Esophagus muscularis mucosa (tissue), 4 donors: ENCODE data around the gene GDF9. TPM values are rescaled to one million over a fixed set of nuclear protein-coding genes. Genes with fewer than 3 reads are reported as not detected.

Source experiments
- DNase-seq: peaks from one replicate; pipeline ENCODE4 v3.0.0-alpha.2; 2017; ENCODE audit errors: extremely low spot score
- H3K27ac ChIP-seq, 4 donors: fragments of 200-600 bp; sonication (generic); replicated peaks in 1 of 4; 1 replicate in 3 of 4; 2 replicates in 1 of 4; pipeline ENCODE4 v1.5.1; 2016 to 2019; ENCODE audit warnings: mild to moderate bottlenecking in 1 of 4
- H3K27me3 ChIP-seq, 4 donors: fragments of 200-600 bp; sonication (generic); one replicate each; pipeline versions ENCODE4 v1.5.1 to v1.6.0; 2016 to 2019
- H3K36me3 ChIP-seq, 4 donors: fragments of 200-600 bp; sonication (generic); one replicate each; pipeline ENCODE4 v1.5.1; 2016 to 2019
- H3K4me1 ChIP-seq, 4 donors: fragments of 200-600 bp; sonication (generic); one replicate each; pipeline ENCODE4 v1.5.1; 2016 to 2019
- H3K4me3 ChIP-seq, 4 donors: fragments of 200-600 bp; sonication (generic); 1 replicate in 2 of 4; 2 replicates in 2 of 4; pipeline ENCODE4 v1.5.1; 2016 to 2019; ENCODE audit warnings: mild to moderate bottlenecking in 4 of 4, moderate library complexity in 1 of 4
- H3K9me3 ChIP-seq, 4 donors: fragments of 200-600 bp; sonication (generic); 1 replicate in 3 of 4; 2 replicates in 1 of 4; pipeline ENCODE4 v1.5.1; 2016 to 2019
- EP300 ChIP-seq: sonication (generic); formaldehyde crosslinking; IDR thresholded peaks from one replicate; pipeline ENCODE4 v1.6.1; 2017; ENCODE audit warnings: antibody characterized with exemption
- POLR2A ChIP-seq: fragments of 450-650 bp; IDR thresholded peaks from one replicate; pipeline ENCODE4 v1.6.1; 2017; ENCODE audit warnings: antibody characterized with exemption, moderate library complexity, mild to moderate bottlenecking, low read depth
- POLR2AphosphoS5 ChIP-seq, 2 donors: sonication (generic); formaldehyde crosslinking; IDR thresholded peaks; one replicate each; pipeline ENCODE4 v1.6.1; 2017; ENCODE audit warnings: antibody characterized with exemption in 2 of 2
- WGBS: methylation state at CpG from one replicate; pipeline ENCODE4 v1.1.5; 2018; 5-methylcytosine and 5-hydroxymethylcytosine counted together
- intact Hi-C: fragments of 100-400 bp; cut with DNase I; formaldehyde crosslinking; loops from one replicate; pipeline ENCODE4 v1.15.1; 2023
- total RNA-seq, 4 donors: library from RNA; depleted of rRNA; stranded (reverse); fragments of >200 nt; gene quantifications; one replicate each; pipeline versions ENCODE4 v1.1.0 to v1.2.1, GENCODE V29; 2016
- TF ChIP-seq, protein P1 (sequence below), 3 experiments: fragments of 200-600 bp in 2 of 3; fragments of 450-650 bp in 1 of 3; sonication (generic) in 2 of 3; IDR thresholded peaks; one replicate each; pipeline ENCODE4 v1.5.1; 2017 to 2019; ENCODE audit warnings: antibody characterized with exemption in 3 of 3, mild to moderate bottlenecking in 2 of 3, moderate library complexity in 1 of 3

The GDF9 gene
- total RNA-seq, 4 donors from 2014 or later, result under 0.01 to 1.4 (median 0.23) TPM; not detected in 1

DNA sequence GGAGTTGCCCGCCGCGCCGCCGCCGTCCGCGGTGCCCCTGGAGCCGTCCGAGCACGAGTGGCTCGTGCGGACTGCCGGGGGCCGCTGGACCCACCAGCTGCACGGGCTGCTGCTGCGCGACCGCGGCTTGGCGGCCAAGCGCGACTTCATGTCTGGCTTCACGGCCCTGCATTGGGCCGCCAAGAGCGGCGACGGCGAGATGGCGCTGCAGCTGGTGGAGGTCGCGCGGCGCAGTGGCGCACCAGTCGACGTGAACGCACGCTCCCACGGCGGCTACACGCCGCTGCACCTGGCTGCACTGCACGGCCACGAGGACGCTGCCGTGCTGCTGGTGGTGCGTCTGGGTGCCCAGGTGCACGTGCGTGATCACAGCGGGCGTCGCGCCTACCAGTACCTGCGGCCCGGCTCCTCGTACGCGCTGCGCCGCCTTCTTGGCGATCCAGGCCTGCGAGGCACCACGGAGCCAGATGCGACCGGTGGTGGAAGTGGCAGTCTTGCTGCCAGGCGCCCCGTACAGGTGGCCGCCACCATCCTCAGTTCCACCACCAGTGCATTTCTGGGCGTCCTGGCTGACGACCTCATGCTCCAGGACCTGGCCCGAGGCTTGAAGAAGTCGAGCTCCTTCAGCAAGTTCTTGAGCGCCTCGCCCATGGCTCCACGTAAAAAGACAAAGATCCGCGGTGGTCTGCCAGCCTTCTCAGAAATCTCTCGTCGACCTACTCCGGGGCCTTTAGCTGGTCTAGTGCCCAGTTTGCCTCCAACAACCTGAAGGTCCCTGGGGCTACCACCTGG, 51.6 kb downstream of the GDF9 start:
- Histone ChIP-seq H3K27ac (no peak overlapping the region), H3K4me1 (peaks cover 14 to 28% (median 25%) of the 10 kb centered on the region in 4 donors), H3K4me3 (peak overlapping the region; percentile 47 to 55 (median 48)), H3K9me3 (no peaks in the 10 kb centered on the region), H3K27me3 (peaks cover 0 to 64% (median 34%) of the 10 kb centered on the region in 4 donors), H3K36me3 (no peaks in the 10 kb centered on the region)
- 82% methylated on average over 38 of the region's 81 CpGs for WGBS
- intact Hi-C loops, result loop anchor here (10.0 kb wide), 1 partner anchor 60 kb away; no protein-coding TSS in a partner anchor
- no peak for DNase-seq
- TF ChIP-seq EP300 (no peak), POLR2A (no peak), POLR2AphosphoS5 (IDR thresholded peaks at IDR 0.05) (no peak)
- TF ChIP-seq, protein P1, sequence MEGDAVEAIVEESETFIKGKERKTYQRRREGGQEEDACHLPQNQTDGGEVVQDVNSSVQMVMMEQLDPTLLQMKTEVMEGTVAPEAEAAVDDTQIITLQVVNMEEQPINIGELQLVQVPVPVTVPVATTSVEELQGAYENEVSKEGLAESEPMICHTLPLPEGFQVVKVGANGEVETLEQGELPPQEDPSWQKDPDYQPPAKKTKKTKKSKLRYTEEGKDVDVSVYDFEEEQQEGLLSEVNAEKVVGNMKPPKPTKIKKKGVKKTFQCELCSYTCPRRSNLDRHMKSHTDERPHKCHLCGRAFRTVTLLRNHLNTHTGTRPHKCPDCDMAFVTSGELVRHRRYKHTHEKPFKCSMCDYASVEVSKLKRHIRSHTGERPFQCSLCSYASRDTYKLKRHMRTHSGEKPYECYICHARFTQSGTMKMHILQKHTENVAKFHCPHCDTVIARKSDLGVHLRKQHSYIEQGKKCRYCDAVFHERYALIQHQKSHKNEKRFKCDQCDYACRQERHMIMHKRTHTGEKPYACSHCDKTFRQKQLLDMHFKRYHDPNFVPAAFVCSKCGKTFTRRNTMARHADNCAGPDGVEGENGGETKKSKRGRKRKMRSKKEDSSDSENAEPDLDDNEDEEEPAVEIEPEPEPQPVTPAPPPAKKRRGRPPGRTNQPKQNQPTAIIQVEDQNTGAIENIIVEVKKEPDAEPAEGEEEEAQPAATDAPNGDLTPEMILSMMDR (IDR thresholded peaks at IDR 0.05), result no peak

DNA sequence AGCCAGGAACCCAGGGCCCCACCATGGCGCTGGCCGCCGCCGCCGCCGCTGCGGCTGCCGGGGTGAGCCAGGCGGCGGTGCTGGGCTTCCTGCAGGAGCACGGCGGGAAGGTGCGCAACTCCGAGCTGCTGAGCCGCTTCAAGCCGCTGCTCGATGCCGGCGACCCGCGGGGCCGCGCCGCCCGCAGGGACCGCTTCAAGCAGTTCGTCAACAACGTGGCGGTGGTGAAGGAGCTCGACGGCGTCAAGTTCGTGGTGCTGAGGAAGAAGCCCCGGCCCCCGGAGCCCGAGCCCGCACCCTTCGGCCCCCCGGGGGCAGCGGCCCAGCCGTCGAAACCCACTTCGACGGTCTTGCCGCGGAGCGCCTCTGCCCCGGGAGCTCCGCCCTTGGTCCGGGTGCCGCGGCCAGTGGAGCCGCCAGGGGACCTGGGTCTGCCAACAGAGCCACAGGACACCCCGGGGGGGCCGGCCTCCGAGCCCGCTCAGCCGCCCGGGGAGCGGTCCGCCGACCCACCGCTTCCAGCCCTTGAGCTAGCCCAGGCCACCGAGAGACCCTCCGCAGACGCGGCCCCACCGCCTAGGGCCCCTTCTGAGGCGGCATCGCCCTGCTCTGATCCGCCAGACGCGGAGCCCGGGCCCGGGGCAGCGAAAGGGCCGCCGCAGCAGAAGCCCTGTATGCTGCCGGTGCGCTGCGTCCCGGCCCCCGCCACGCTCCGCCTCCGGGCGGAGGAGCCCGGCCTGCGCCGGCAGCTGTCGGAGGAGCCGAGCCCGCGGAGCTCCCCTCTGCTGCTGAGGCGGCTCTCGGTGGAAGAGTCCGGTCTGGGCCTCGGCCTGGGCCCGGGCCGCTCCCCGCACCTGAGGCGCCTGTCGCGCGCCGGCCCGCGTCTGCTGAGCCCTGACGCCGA, 52.4 kb downstream of the GDF9 start:
- intact Hi-C loops, result loop anchor here (10.0 kb wide), 1 partner anchor 59 kb away; no protein-coding TSS in a partner anchor

DNA sequence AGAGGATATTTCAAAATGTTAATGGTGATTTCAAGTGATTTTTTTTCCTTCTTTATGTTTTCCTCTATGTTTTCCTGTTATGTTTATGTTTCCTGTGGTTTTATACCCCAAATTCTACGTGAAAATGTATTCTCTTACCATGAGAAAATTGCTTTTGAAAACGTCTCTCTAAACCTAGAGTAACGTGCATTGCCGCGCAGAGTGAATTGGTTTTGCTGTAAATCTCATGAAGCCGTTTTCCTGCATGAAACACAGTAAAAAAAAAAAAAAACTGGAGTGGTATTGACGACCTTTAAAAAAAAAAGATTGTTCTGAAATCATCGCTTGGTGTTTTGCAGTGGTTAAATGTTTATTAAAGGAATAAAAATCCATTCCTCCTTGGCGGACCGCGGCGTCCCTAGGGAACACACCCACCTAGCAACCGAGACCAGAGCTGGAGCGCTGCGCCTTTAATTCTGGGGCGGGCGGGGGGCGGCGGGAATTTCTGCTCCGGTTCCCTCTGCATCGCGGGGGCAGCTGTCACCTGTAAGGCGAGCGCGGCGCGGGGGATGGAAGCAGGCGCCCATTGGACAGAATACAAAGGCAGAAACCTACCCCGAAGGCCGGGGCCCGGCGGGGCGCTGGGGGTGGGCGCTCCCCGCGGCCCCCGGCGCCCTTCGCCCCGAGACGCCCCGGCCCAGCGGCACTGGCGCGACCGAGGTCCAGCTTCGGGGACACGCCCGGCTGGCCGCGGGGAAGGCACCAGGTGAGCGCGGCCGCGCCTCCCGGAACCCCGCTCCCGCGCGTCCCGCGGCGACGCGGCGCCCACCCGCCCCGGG, 53.3 kb downstream of the GDF9 start, which contains the start of gene SOWAHA:
Gene SOWAHA (plus strand): TSS at position 522 of the 818 bp plus-strand sequence. CDS start 320 bp downstream, outside the sequence.
- H3K4me1 ChIP-seq, result peaks cover 14 to 26% (median 22%) of the 10 kb centered on the region in 4 donors
- H3K9me3 ChIP-seq, result no peaks in the 10 kb centered on the region
- H3K36me3 ChIP-seq, result no peaks in the 10 kb centered on the region
- DNase-seq, result no peak
- intact Hi-C loops, result loop anchor here (10.0 kb wide), 1 partner anchor 58 kb away; no protein-coding TSS in a partner anchor
- H3K27ac ChIP-seq, result no peak within 1 kb of the TSS
- WGBS, result 5% methylated on average over 32 of the region's 68 CpGs
- H3K4me3 ChIP-seq, result peak within 1 kb of the TSS; percentile 47 to 55 (median 48)
- peaks cover 0 to 55% (median 33%) of the 10 kb centered on the region in 4 donors for H3K27me3 ChIP-seq
- TF ChIP-seq EP300 (no peak), POLR2AphosphoS5 (IDR thresholded peaks at IDR 0.05) (no peak), POLR2A (no peak)
- TF ChIP-seq, protein P1 (IDR thresholded peaks at IDR 0.05), result no peak

More for the DNA sequence above, 52.4 kb downstream of the GDF9 start:
- H3K36me3 ChIP-seq, result no peaks in the 10 kb centered on the region
- H3K27me3 ChIP-seq, result peaks cover 0 to 58% (median 33%) of the 10 kb centered on the region in 4 donors
- no peaks in the 10 kb centered on the region for H3K9me3 ChIP-seq
- no peak overlapping the region for H3K27ac ChIP-seq
- no peak for DNase-seq
- no CpG with 5 or more reads among the region's 110 CpGs for WGBS
- TF ChIP-seq, protein P1 (IDR thresholded peaks at IDR 0.05), result no peak
- TF ChIP-seq POLR2A (no peak), POLR2AphosphoS5 (IDR thresholded peaks at IDR 0.05) (no peak), EP300 (no peak)
- peak overlapping the region; percentile 47 to 55 (median 48) for H3K4me3 ChIP-seq
- peaks cover 14 to 26% (median 22%) of the 10 kb centered on the region in 4 donors for H3K4me1 ChIP-seq

DNA sequence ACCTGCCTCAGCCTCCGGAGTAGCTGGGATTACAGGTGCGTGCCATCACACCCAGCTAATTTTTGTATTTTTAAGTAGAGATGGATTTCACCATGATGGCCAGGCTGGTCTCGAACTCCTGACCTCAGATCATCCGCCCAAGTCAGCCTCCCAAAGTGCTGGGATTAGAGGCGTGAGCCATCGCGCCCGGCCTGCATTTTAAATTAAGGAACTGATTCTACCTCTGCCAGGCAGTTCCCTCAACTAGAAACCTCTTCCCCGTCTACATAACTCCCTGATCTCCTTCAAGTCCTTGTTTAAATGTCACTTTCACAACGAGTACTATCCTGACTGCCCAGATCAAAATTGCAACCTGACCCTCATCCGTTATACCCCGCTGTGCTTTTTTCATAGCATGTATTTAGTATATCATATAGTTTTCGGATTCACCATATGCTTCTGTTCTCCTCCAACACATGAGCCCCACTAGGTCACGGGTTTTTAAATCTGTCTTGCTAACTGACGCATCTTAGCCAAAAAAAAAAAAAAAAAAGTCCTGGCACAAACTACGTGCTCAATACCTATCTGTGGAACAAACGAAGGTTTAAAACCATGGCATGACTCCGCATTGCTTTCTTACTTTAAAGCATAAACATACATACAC, 54.0 kb downstream of the GDF9 start:
- peaks cover 14 to 26% (median 22%) of the 10 kb centered on the region in 4 donors for H3K4me1 ChIP-seq
- no peak for DNase-seq
- WGBS, result 56% methylated on average over 18 of the region's 18 CpGs
- H3K36me3 ChIP-seq, result no peaks in the 10 kb centered on the region
- peaks cover 0 to 57% (median 33%) of the 10 kb centered on the region in 4 donors for H3K27me3 ChIP-seq
- no peak for TF ChIP-seq POLR2A
- TF ChIP-seq, protein P1 (IDR thresholded peaks at IDR 0.05), result no peak
- no peak for TF ChIP-seq EP300
- no peak for TF ChIP-seq POLR2AphosphoS5 (IDR thresholded peaks at IDR 0.05)
- intact Hi-C loops, result loop anchor here (10.0 kb wide), 1 partner anchor 57 kb away; no protein-coding TSS in a partner anchor
- H3K9me3 ChIP-seq, result no peaks in the 10 kb centered on the region
- no peak overlapping the region for H3K4me3 ChIP-seq
- no peak overlapping the region for H3K27ac ChIP-seq
